PC-3 (cell line): ENCODE data around the gene DENND2A. TPM values are rescaled to one million over a fixed set of nuclear protein-coding genes. Genes with fewer than 3 reads are reported as not detected.

Source experiments
- ATAC-seq: fragments of 200-7000 bp; cut with Tn5 transposase; 2 replicates; pipeline ENCODE4 v1.9.1; 2020; ENCODE audit warnings: mild to moderate bottlenecking, moderate library complexity
- BruUV-seq: library from RNA; stranded (reverse); fragments of 400-500 nt; replicated peaks from 2 replicates; lab custom pipeline; 2021; lab: Mats Ljungman, UMichigan
- CTCF ChIA-PET: fragments of 300-600 bp; sonication (Branson Sonifier 250); formaldehyde crosslinking; loops from one replicate; lab custom pipeline; 2022; ENCODE audit warnings: antibody characterized with exemption; lab: Charles Lee
- POLR2A ChIA-PET: fragments of 300-600 bp; sonication (Branson Sonifier 250); formaldehyde crosslinking; loops from one replicate; lab custom pipeline; 2022; ENCODE audit warnings: antibody characterized with exemption; ENCODE audit not compliant: unreplicated experiment; lab: Charles Lee
- DNase-seq: peaks from one replicate; pipeline ENCODE4 v3.0.0-alpha.2; 2015
- H2AFZ ChIP-seq: fragments of 300-600 bp; sonication (generic); 2 replicates; pipeline ENCODE4 v1.6.0; 2016; ENCODE audit warnings: antibody characterized with exemption, low read length
- H3F3A ChIP-seq: fragments of 300-600 bp; sonication (generic); one replicate; pipeline ENCODE4 v1.6.0; 2017; ENCODE audit warnings: antibody characterized with exemption, low read length, control low read depth, mild to moderate bottlenecking; ENCODE audit not compliant: unreplicated experiment
- H3K27ac ChIP-seq: fragments of 300-600 bp; sonication (generic); 2 replicates; pipeline ENCODE4 v1.5.1; 2016; ENCODE audit warnings: mild to moderate bottlenecking, low read length
- H3K27me3 ChIP-seq: fragments of 300-600 bp; sonication (generic); 2 replicates; pipeline ENCODE4 v1.6.1; 2016; ENCODE audit warnings: low read length, mixed read lengths
- H3K36me3 ChIP-seq: fragments of 300-600 bp; sonication (generic); 2 replicates; pipeline ENCODE4 v1.6.1; 2016; ENCODE audit warnings: low read depth, mixed run types, low read length, mixed read lengths
- H3K4me1 ChIP-seq: fragments of 300-600 bp; sonication (generic); 2 replicates; pipeline ENCODE4 v1.5.1; 2016; ENCODE audit warnings: low read length; ENCODE audit not compliant: insufficient read depth
- H3K4me2 ChIP-seq: fragments of 300-600 bp; sonication (generic); 2 replicates; pipeline ENCODE4 v1.6.0; 2016; ENCODE audit warnings: low read length
- H3K4me3 ChIP-seq: fragments of 300-600 bp; sonication (generic); 2 replicates; pipeline ENCODE4 v1.5.1; 2016; ENCODE audit warnings: mild to moderate bottlenecking, low read length, mixed read lengths
- H3K79me2 ChIP-seq: fragments of 300-600 bp; sonication (generic); 2 replicates; pipeline ENCODE4 v1.6.1; 2017; ENCODE audit warnings: low read length, mixed read lengths
- H3K9ac ChIP-seq: fragments of 300-600 bp; sonication (generic); 2 replicates; pipeline ENCODE4 v1.6.0; 2016; ENCODE audit warnings: mild to moderate bottlenecking, low read length
- H3K9me2 ChIP-seq: fragments of 300-600 bp; sonication (generic); replicated peaks from 2 replicates; pipeline ENCODE4 v1.6.1; 2016; ENCODE audit warnings: mixed run types, low read length, mixed read lengths
- H3K9me3 ChIP-seq: fragments of 300-600 bp; sonication (generic); 2 replicates; pipeline ENCODE4 v1.6.1; 2016; ENCODE audit warnings: low read length, mixed read lengths
- H4K20me1 ChIP-seq: fragments of 300-600 bp; sonication (generic); 2 replicates; pipeline ENCODE4 v1.6.1; 2016; ENCODE audit warnings: low read length, mixed read lengths
- CTCF ChIP-seq: fragments of 300-600 bp; sonication (generic); conservative IDR thresholded peaks from 2 replicates; pipeline ENCODE4 v1.5.1; 2017; ENCODE audit warnings: antibody characterized with exemption, low read depth, mild to moderate bottlenecking, low read length
- EZH2 ChIP-seq: fragments of 300-600 bp; sonication (generic); IDR thresholded peaks from one replicate; pipeline ENCODE4 v1.6.1; 2017; ENCODE audit warnings: antibody characterized with exemption, mild to moderate bottlenecking, low read length; ENCODE audit not compliant: unreplicated experiment
- EZH2phosphoT487 ChIP-seq: fragments of 300-600 bp; sonication (generic); IDR thresholded peaks from 2 replicates; pipeline ENCODE4 v1.6.1; 2018; ENCODE audit warnings: mild to moderate bottlenecking, antibody characterized with exemption, low read length, borderline replicate concordance
- intact Hi-C: fragments of 100-400 bp; cut with micrococcal nuclease; formaldehyde crosslinking; loops from 2 replicates; pipeline ENCODE4 v1.9.0; 2023
- total RNA-seq: library from RNA; depleted of rRNA; stranded (reverse); fragments of >200 nt; gene quantifications from 2 replicates; pipeline ENCODE4 v1.2.3, GENCODE V29; 2014

DENND2A gene
- total RNA-seq, 1 experiment from 2014 or later, result 8.9 TPM

GRCh38 chr7:140544388-140544826 lies 96.2 kb downstream of the DENND2A start:
- Histone ChIP-seq H3F3A (no peaks in the 10 kb centered on the region), H4K20me1 (no peaks in the 10 kb centered on the region), H3K27ac (no peak overlapping the region), H3K4me1 (peaks cover 23% of the 10 kb centered on the region), H3K9me2 (no peaks in the 10 kb centered on the region), H3K4me3 (no peak overlapping the region), H3K9me3 (no peaks in the 10 kb centered on the region), H3K79me2 (no peaks in the 10 kb centered on the region), H3K36me3 (no peaks in the 10 kb centered on the region), H3K4me2 (no peak overlapping the region), H3K9ac (no peak overlapping the region), H3K27me3 (no peaks in the 10 kb centered on the region), H2AFZ (no peak overlapping the region)
- ATAC-seq (no peak), DNase-seq (no peak)
- no TSS peak for BruUV-seq
- CTCF ChIA-PET, result no interaction called here
- intact Hi-C loops, result no loop called here
- POLR2A ChIA-PET, result no interaction called here
- TF ChIP-seq CTCF, result no peak
- TF ChIP-seq EZH2, result no peak
- TF ChIP-seq EZH2phosphoT487, result no peak

- ChIA-PET POLR2A (interaction anchor here (0.7 kb wide), 1 partner anchor 1557 kb away, joined by 4 read pairs; no protein-coding TSS in a partner anchor), CTCF (no interaction called here)
- Histone ChIP-seq H3K4me1 (peaks cover 23% of the 10 kb centered on the region), H3K27ac (peak overlapping the region; percentile 96), H3K4me2 (peak overlapping the region; percentile 92), H3K4me3 (peak overlapping the region; percentile 64), H3K36me3 (no peaks in the 10 kb centered on the region), H3K79me2 (no peaks in the 10 kb centered on the region), H3F3A (no peaks in the 10 kb centered on the region), H3K9me3 (no peaks in the 10 kb centered on the region), H3K27me3 (no peaks in the 10 kb centered on the region), H3K9me2 (no peaks in the 10 kb centered on the region), H3K9ac (peak overlapping the region; percentile 75), H2AFZ (peak overlapping the region; percentile 83), H4K20me1 (no peaks in the 10 kb centered on the region)
- DNase-seq (peak; percentile 15), ATAC-seq (peak; percentile 46)
- intact Hi-C loops, result loop anchor here (2.0 kb wide), 1 partner anchor 25 kb away; no protein-coding TSS in a partner anchor
- TF ChIP-seq EZH2phosphoT487, result no peak
- TF ChIP-seq CTCF, result no peak
- TF ChIP-seq EZH2, result no peak
- no TSS peak for BruUV-seq
Measured at GRCh38 chr7:140542228-140542603, 98.4 kb downstream of the DENND2A start.

- ChIA-PET POLR2A (interaction anchor here (0.5 to 0.7 kb wide), 2 partner anchors 99 to 1556 kb away, joined by 4 read pairs; partner anchors contain the start of gene DENND2A), CTCF (no interaction called here)
- Histone ChIP-seq H3K9me2 (no peaks in the 10 kb centered on the region), H3K9ac (peak overlapping the region; percentile 75), H4K20me1 (no peaks in the 10 kb centered on the region), H2AFZ (peak overlapping the region; percentile 83), H3K9me3 (no peaks in the 10 kb centered on the region), H3K36me3 (no peaks in the 10 kb centered on the region), H3F3A (no peaks in the 10 kb centered on the region), H3K79me2 (no peaks in the 10 kb centered on the region), H3K27me3 (no peaks in the 10 kb centered on the region), H3K4me3 (peak overlapping the region; percentile 64), H3K4me2 (peak overlapping the region; percentile 92), H3K27ac (peak overlapping the region; percentile 96), H3K4me1 (peaks cover 23% of the 10 kb centered on the region)
- intact Hi-C loops, result loop anchor here (2.0 kb wide), 1 partner anchor 25 kb away; no protein-coding TSS in a partner anchor
- DNase-seq, result peak; percentile 87
- ATAC-seq, result peak; percentile 96
- TF ChIP-seq EZH2, result no peak
- BruUV-seq, result TSS peak; percentile 39
Measured at GRCh38 chr7:140541513-140542227, 98.9 kb downstream of the DENND2A start.
